ENCODE results near the gene ADGRL3.

- TF ChIP-seq EP300 (IDR thresholded peaks at IDR 0.05), result no peak
- TF ChIP-seq CTCF (IDR thresholded peaks at IDR 0.05), result no peak
Observed at GRCh38 chr4:61675464-61675863, 475.3 kb downstream of the ADGRL3 start.
